Measurements from ENCODE around the gene OR10S1.

DNA sequence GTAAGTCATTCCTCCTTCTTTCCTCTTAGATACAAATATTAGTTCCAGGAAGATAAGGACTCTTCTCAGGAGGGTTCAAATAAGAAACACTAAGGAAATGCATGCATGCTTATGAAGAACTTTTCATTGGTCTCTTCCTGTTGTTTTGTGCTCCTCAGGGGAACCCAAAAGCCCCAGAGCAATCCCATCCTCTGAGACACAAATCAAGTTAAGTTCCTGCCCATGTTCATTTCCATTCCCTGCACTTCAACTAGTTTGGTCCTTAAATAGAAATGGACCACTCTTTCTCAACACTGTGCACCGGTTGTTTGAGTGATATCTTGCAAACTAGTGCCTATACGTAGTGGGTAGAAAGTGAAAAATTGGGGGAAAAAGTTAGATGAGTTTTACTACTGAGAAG, 35.1 kb upstream of the OR10S1 start, which contains the start of gene OR10G4:
- no peak for TF ChIP-seq ZFX (IDR thresholded peaks at IDR 0.05; ENCODE audit: borderline replicate concordance)
- TF ChIP-seq, protein P1, sequence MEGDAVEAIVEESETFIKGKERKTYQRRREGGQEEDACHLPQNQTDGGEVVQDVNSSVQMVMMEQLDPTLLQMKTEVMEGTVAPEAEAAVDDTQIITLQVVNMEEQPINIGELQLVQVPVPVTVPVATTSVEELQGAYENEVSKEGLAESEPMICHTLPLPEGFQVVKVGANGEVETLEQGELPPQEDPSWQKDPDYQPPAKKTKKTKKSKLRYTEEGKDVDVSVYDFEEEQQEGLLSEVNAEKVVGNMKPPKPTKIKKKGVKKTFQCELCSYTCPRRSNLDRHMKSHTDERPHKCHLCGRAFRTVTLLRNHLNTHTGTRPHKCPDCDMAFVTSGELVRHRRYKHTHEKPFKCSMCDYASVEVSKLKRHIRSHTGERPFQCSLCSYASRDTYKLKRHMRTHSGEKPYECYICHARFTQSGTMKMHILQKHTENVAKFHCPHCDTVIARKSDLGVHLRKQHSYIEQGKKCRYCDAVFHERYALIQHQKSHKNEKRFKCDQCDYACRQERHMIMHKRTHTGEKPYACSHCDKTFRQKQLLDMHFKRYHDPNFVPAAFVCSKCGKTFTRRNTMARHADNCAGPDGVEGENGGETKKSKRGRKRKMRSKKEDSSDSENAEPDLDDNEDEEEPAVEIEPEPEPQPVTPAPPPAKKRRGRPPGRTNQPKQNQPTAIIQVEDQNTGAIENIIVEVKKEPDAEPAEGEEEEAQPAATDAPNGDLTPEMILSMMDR (IDR thresholded peaks at IDR 0.05): no peak

Measured in 22Rv1 (cell line).